DMS79 (cell line): ENCODE measurements around the gene TLE5.
"Not testable (repeated sequence)": the region's sequence is repeated elsewhere in the genome, so short reads cannot be mapped to it uniquely, and the experiment has no call there.

ENCODE experiments used
- DNase-seq: peaks from one replicate; lab custom pipeline; 2025; lab: John Stamatoyannopoulos, UW

Gene TLE5

DNA sequence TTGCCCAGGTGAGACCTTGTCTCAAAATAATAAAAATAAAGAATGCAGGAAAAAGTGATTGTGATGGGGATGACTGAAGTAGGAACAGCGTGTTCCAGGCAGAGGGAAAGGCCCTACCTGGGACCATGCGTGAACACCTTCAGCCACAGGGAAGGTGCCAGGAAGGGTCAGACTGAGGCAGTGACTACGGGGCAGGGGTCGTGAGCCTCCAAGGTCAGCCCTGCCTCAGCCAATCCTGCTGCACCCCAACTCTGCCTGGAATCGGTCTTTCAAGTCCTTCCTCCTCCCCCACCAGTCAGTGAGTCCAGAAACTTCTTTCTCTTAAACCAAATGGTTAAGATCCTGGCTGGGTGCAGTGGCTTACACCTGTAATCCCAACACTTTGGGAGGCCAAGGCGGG, 17.1 kb downstream of the TLE5 start:
- DNase-seq, result no peak

DNA sequence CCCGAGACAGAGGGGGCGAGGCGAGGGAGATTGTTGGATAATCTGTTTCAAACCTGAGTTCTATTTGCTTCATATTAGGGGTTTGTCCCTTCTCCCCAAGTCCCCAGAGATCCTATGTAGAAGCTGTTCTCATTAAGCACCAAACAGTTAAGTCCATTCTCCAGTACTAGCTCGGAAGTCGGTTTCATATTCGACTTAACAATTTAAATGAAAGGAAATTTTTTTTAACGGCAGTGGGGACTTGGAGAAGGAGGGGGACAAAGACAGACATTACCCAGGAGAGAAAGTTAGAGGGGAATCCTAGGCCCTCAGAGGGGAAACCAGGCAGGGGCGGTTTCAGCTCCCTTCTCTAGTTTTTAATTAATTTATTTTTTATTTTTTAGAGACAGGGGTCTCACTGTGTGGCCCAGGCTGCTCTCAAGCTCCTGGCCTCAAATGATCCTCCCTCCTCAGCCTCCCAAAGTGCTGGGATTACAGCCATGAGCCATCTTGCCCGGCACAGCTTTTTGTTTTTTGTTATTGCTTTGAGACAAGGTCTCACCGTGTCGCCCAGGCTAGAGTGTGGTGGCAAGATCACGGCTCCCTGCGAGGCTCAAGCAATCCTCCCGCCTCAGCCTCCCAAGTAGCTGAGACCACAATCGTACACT, 19.6 kb downstream of the TLE5 start:
- DNase-seq, result no peak

DNA sequence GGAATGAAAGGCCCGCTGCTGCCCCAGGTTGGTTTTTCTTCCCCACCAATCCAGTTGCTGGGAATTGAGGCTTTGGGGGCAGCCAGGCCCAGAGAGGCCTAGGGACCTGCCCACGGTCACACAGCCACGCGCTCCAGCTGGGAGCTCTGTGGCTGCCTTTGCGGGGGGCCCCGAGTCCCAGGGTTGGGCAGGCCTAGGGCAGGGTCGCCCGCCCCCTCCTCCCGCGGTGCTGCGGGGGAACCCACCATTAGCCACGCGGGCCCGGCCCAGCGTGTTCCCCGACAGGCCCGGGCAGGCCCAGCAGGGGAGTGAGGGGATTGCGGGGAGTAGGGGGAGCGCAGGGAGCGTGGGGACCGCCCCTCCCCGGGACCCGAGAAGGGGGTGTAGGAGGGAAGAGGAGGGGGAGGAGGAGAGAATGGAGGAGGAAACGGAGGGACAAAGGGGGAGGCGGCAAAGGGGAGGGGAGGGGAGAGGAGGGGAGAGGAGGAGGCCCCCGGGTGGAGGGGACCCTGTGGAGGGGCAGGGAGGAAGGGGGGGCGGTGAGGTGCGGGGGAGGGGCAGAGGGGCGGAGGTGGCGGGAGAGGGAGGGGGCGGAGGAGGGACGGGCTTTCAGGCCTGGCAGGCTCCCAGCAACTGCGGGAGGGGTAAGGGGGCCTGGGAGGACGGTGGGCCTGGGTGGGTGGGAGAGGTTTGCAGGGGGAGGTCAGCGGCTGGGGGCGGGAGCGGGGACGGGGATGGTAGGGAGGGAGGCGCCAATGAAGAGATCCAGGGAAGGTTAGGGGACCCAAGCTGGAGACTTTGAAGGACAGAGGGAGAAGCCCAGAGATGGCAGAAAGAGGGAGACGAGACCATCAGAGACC, 20.3 kb downstream of the TLE5 start:
- DNase-seq, result no peak

DNA sequence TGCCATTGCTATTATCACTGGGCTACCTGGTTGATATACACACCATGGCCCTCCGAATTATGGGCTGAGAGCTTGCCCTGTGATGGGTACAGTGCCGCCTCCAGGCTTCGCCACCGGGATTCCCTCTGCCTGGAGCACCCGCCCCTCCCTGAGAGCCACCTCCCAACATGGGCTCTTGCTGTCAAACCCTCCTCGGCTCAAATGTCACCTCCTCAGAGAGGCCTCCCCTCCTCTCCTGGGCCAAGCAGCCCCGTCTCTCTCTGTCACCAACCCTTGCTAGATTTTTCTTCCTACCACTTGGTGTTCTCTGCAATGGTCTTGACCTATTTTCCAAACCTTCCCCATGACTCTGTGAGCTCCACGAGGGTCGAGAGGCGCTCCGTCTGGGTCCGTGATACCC, 21.0 kb downstream of the TLE5 start:
- no peak for DNase-seq

DNA sequence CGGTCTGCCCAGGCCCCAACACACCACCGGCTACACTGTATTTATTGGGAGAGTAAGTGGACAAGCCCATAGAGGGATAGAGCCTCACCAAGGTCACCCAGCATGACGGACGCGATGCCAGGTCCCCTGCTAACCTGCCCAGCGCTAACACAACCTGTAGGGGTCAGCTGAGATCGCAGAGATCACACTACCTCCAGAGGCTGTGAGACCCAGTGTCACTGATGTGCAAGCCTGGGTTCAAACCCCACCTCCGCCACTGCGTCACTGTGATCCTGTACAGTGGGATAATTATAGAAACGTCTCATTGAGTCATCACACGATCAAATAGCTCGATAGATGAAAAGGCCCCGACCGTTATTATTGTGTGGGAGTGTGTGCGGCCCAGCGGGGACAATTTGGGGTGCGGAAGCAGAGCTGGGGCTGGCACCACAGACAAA, 22.6 kb downstream of the TLE5 start:
- no peak for DNase-seq

DNA sequence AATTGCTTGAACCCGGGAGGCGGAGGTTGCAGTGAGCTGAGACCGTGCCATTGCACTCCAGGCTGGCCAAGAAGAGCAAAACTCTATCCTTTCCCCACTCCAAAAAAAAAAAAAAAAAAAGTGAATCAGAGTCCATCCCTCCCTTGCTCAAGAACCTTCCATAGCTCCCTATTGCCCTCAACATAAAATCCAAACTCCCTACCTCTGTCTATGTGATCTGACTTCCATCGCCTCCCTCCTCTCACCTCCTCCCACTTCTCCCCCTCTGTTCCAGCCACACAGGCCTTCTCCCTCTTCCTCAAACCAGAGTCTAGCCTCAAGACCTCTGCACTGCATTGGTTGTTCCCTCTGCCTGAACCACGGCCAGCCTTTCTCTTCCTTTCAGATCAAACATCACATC, 23.2 kb downstream of the TLE5 start:
- no peak for DNase-seq

DNA sequence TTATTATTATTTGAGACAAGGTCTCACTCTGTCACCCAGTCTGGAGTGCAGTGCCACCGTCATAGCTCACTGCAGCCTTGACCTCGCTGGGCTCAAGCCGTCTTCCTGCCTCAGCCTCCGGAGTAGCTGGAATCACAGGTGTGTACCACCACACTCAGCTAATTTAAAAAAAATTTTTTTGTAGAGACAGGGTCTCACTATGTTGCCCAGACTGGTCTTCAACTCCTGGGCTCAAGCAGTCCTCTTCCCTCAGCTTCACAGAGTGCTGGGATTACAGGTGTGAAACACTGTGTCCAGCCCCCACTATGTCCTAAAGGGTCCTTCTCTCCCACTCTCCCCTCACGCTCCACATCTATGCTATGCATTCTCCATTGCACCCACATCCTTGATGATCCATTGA, 24.1 kb downstream of the TLE5 start:
- no peak for DNase-seq

DNA sequence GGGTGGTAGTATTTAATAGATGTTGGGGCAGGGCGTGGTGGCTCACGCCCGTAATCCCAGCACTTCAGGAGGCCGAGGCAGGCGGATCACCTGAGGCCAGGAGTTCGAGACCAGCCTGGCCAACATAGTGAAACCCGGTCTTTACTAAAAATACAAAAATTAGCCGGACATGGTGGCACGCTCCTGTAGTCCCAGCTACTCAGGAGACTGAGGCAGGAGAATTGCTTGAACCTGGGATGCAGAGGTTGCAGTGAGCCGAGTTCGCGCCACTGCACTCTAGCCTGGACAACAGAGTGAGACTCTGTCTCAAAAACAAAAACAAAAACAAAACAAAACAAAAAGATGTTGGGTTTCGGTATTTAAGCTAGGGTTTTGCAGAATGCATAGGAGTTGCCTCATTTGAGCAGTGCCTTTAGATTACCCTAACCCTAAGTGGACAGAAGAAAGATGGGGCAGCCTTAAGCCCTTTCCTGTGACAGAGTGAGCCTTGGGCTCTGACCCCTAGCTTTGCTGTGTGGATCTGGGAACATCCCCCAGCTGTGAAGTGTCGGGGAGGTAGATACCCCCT, 25.2 kb downstream of the TLE5 start:
- not testable (repeated sequence) for DNase-seq

DNA sequence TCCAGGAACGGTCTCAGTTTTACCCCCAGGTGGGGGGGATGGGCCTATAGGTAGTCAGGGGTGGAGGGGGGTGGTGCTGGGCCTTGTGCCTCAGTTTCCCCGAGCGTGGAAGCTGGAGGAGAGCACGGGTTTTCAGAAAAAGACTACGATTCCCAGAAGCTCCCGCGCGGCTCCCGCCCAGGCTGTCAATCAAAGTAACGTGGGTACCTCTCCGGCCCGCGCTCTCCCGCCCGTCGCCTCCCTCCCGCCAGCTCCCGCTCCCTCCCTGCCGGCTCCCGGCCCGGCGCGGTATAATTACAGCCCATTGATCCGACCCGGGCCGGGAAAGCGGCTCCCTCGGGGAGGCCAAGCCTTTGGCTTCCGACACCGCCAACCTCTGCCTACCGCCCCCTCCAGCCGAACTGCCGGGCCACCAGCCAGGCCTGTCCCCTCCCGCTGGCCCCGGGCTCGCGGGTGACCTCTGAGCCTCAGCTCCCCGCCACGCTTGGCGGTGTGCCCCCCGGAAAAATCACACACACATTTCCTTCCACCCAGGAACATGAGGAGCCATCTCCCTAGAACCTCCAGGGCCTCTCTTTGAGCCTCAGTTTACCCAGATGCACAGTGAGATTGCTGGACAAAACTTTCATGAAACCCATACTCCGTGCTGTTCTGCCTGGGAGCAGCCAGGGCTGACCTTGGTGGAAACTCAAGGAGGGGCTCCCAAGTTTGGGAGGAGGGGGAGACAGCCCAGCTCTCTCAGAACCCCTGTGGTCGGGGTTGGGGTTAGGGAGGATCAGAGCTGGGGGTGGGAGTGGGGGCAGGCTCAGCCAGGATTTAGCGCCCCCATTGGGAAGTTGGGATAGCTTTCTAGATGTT, 25.9 kb downstream of the TLE5 start:
- peak; percentile 79 for DNase-seq

DNA sequence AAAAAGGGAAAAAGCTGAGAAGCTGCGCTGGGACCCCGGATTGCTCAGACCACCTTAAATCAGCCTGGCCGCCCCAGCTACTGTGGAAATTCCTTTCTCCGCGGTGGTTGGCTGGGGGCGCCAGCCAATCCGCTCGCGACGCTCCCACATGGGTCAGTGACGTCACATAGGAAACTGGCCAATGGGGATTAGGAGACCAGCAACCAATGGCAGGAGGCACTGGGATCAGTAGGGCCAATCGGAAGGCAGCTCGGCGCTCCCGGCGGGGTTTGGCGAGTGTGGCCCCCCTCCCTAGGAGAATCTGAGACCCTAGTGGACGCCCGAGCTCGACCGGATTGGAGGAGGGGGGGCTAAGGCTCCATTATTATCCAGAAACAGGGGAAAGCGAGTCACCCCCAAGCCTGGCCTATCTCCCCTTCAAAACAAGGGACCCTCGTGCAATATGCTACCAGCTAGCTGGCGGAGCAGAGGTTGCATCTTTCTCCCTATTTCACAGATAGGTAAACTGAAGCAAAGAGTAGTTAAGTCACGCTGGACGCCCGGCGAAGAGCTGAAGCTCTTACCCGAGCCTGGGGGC, 26.7 kb downstream of the TLE5 start:
- peak; percentile 99 for DNase-seq

DNA sequence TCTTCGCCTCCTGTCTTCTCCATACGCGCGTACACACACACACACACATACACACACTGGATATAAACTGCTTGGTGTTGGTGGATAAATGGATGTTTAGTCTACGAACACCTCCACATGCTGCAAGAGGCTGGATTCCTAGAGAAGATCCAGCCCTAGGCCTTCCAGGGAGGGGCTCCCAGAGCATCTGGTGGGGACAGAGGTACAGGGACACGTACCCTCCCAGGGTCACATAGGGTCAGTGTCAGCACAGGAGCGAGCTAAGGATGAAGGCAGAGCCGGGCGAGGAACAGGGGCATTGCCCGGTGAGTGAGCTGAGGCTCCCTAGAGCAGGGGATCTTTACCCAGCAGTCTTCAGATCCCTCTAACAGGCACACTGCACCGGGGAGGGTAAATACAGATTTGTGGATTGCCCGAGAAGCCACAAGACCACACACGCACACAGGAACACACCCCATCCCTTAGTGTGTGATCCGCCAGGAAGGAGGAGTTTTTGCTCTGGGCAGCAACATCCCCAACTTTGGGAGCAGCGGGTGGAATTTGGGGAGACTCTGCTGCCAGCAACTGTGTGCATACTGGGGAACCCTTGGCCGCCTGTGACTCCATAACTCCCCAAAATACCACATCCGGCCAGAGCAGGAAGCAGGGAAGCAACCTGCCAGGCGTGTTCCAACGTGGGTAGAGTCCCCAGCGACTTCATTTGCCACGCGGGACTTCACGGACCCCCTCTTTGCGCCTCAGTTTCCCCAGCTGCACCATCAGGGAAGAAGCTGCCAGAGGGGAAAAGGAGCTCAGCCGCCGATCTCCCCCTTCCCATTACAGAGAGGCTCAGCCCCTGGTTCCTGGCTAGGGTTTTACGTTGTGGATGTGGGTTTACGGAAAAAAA, 27.4 kb downstream of the TLE5 start:
- DNase-seq, result no peak

DNA sequence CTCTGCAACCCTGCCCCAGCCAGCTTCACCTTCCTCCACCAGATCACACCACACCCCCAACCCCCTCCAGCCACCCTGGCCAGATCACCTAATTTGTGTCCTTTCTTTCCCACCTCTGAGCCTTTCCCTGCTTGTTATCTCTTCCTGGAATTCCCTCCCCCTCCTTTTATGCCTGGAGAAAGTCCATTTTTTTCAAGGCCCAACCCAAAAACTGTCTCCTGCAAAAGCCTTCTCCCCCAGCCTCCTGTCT, 28.0 kb downstream of the TLE5 start:
- DNase-seq, result no peak

DNA sequence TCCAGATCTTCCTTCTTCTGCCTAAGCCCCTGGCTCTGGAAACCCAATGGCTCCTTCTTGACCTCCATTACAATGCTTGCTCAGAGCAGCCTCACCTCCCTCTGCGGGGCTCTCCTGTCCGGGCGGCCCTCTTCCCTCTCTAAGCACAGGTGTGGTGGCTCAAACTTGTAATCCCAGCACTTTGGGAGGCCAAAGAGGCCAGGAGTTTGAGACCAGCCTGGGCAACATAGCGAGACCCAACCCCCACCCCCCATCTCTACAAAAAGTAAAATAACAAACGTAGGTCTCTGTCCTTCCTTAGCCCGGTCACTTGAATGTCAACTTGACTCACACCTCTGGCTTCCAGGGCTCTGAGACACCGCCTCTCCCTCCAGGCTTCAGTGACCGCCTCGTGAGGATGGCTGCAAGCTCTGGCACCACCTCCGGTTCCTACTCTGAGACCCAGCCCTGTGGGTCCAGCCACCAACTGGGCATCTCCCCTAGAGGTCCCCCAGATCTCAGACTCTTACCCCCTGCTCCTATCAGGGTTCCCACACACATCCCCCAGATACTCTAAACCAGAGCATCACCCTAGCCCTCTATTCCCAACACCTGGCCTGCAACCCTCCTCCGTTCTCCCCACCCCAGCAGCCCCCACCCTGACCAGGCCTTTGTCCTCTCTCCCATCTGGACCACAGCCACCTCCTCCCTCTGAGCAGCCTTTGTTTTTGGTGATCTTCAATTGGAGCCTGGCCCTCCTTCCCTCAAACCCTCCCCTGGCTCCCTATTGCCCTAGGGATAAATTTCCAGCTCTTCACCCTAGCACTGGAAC, 28.5 kb downstream of the TLE5 start:
- no peak for DNase-seq

DNA sequence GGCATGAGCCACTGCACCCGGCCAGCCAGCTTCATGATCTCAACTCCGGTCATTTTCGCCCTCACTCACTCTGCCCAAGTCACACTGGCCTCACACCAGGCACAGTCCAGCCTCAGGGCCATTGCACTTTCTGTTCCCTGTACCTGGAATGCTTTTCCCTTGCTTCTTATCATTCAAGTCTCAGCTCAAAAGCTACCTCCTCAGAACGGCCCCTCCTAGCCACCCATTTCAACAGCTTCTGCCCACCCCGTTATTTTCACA, 30.8 kb downstream of the TLE5 start:
- no peak for DNase-seq

DNA sequence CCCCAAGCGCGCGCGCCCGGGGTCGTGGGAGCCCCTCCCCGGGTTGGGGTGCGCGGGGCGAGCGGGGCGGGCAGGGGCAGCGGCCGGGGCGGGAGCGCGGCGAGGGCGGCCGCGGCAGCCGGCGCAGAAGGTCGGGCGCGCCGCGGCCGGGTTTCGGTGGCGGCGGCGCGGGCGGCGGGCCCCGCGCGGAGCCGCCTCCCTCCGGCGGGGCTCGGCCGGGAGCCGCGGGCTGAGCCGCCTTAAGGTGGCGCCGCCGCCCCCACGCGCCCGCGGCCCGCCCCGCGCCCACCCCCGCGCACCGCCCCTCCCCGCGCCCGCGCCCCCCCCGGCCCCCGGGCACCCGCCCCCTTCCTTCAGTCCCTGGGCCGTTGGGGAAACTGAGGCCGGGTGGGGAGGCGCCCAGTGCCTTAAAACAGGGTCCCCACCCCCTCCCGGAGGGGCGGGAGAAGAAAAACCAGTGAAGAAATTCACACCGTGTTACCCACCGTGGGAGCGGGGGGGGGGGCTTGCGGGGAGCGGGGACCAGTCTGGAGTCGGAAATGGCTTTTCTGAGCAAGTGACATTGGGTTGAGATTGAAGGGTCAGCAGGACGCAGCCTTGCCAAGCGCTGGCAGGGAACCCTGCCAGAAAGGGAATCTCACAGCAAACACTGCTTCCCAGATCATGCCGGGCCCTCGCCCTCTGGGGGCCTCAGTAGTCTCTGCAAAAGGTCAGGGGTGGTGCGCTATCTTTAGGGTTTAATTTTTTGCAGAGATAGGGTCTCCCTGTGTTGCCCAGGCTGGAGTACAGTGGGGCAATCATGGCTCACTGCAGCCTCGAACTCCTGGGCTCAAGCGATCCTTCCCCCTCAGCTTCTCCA, 33.0 kb downstream of the TLE5 start, which contains the start of gene TLE2:
TSS of gene TLE2 (minus strand) at position 216 of the 859 bp plus-strand sequence. CDS start 376 bp downstream, outside the sequence.
- no peak for DNase-seq

DNA sequence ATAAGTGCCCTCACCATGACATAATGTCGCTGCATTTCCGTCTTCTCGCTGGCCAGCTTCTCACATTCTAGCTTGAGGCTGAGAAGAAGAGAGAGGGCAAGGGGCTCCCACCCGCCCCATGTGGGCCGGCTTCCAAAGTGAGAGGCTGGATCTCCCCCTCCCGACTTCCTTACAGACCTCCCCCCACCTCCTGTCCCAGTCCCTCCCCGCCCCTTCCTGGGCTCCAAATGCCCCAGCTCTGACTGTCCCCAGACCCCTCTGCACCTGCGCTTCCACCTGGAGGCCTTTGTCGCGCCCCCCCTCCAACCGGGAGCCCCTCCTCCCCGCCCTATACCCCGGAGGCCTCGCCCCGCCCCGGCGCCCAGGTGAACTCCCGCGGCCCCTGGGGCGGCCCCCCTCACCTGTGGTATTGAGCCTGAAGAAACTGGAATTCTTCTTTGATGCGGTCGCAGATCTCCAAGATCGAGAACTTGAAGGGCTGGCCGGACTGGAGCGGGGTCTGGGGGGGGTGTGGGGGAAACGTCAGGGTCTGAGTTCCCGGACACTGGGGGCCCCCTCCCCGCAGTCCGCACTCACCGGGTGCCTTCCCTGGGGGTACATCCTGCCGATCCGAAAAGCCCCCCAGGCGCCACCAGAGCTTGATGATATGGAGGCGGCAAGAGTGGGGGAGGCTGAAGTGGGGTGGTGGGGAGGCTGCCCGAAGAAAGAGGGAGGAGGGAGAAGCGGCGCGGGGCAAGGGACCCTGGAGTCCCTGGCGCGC, 33.8 kb downstream of the TLE5 start:
- peak; percentile 71 for DNase-seq

DNA sequence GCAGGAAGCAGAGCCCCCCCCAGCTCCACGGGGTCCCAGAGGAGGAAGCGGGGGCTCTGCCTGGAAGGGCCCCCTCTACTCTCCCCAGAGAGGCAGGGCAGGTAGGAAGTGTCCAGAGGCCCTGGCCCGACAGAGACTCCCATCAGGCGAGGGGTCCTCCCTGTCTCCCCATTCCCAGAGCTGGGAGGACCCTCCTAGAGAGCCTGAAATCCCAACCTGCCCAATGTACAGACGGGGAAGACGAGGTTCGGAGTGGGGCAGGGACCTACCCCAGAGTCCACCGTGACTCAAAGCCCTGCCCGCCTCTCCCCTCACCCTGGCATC, 34.4 kb downstream of the TLE5 start:
- DNase-seq, result no peak

DNA sequence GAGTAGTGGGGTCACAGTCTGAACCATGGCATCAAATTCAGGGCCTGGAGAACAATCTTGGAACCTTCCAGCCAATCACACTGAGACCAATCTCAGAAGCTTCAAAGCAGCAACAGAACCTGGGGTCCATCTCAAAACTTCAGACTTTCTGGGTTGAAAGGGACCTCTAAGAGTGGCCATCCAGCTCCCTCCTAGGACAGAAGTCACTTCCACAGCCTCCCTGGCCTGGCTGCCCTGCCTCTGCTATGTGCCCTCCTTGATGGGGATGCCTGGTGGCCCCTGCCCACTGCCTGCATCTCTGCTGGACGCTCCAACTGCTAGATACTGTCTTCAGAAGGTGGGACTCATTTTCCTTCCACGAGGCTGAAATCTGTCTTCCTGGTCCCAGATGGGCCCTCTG, 35.0 kb downstream of the TLE5 start:
- no peak for DNase-seq

DNA sequence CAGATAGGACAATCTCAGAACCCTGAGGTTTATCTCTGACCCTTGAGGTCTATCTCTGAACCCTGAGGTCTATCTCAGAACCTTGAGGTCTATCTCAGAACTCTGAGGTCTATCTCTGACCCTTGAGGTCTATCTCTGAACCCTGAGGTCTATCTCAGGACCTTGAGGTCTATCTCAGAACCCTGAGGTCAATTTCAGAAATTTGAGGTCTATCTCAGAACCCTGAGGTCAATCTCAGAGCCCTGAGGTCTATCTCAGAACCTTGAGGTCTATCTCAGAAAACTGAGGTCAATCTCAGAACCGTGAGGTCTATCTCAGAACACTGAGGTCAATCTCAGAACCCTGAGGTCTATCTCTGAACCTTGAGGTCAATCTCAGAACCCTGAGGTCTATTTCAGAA, 35.5 kb downstream of the TLE5 start:
- no peak for DNase-seq
